HEK293 (cell line): Measurements from ENCODE around the gene LRP1B.

Source experiments
- CTCF ChIA-PET: fragments of 350-600 bp; formaldehyde crosslinking; extraction: SDS; loops from one replicate; lab custom pipeline; 2021; ENCODE audit warnings: antibody characterized with exemption; lab: Yijun Ruan, JAX
- POLR2A ChIA-PET: fragments of 300-600 bp; formaldehyde crosslinking; extraction: SDS; loops from one replicate; lab custom pipeline; 2020; ENCODE audit warnings: antibody characterized with exemption, inconsistent platforms; lab: Yijun Ruan, JAX
- H3K27ac ChIP-seq: fragments of 200-500 bp; sonication (Bioruptor generic); 2 replicates; pipeline ENCODE4 v1.5.1; 2014; ENCODE audit warnings: low read depth, low read length, control low read depth, inconsistent platforms; ENCODE audit errors: extremely low read depth
- H3K36me3 ChIP-seq, 2 experiments: fragments of 200-500 bp in 1 of 2; sonication (Bioruptor generic) in 1 of 2; 1 replicate in 1 of 2; 2 replicates in 1 of 2; pipeline ENCODE4 v1.5.1; 2014 to 2017; ENCODE audit warnings: inconsistent platforms in 2 of 2, low read length in 2 of 2; ENCODE audit not compliant: control insufficient read depth in 2 of 2, insufficient read depth in 1 of 2
- H3K4me1 ChIP-seq: fragments of 200-500 bp; sonication (Bioruptor generic); 2 replicates; pipeline ENCODE4 v1.5.1; 2014; ENCODE audit warnings: mild to moderate bottlenecking, low read length, inconsistent platforms; ENCODE audit not compliant: control insufficient read depth, insufficient read depth
- H3K4me3 ChIP-seq: 2 replicates; pipeline ENCODE4 v1.5.1; 2011; ENCODE audit warnings: low read depth, mild to moderate bottlenecking, control low read depth, low read length, moderate library complexity
- H3K9me3 ChIP-seq: fragments of 200-500 bp; sonication (Bioruptor generic); 2 replicates; pipeline ENCODE4 v1.5.1; 2014; ENCODE audit warnings: low read depth, low read length, inconsistent platforms; ENCODE audit not compliant: control insufficient read depth, insufficient read depth
- FEZF1 ChIP-seq: fragments of 450-650 bp; formaldehyde crosslinking; IDR thresholded peaks from 2 replicates; pipeline ENCODE4 v1.5.1; 2016; ENCODE audit warnings: missing biosample characterization, missing genetic modification characterization
- GLI2 ChIP-seq: fragments of 450-650 bp; formaldehyde crosslinking; IDR thresholded peaks from 2 replicates; pipeline ENCODE4; 2017; ENCODE audit warnings: missing biosample characterization, missing genetic modification characterization, low read depth, borderline replicate concordance
- GLI4 ChIP-seq: fragments of 450-650 bp; formaldehyde crosslinking; IDR thresholded peaks from 2 replicates; pipeline ENCODE4 v1.5.1; 2016; ENCODE audit warnings: missing biosample characterization, missing genetic modification characterization
- HOXC10 ChIP-seq: sonication (generic); formaldehyde crosslinking; IDR thresholded peaks from 2 replicates; pipeline ENCODE4 v1.8.1; 2023; ENCODE audit warnings: mild to moderate bottlenecking, missing genetic modification reagents
- KLF9 ChIP-seq: fragments of 450-650 bp; formaldehyde crosslinking; IDR thresholded peaks from 2 replicates; pipeline ENCODE4 v1.5.1; 2016; ENCODE audit warnings: missing biosample characterization, missing genetic modification characterization, low read depth
- PRDM6 ChIP-seq: fragments of 450-650 bp; formaldehyde crosslinking; IDR thresholded peaks from 2 replicates; pipeline ENCODE4 v1.5.1; 2017; ENCODE audit warnings: missing biosample characterization, missing genetic modification characterization
- SP3 ChIP-seq: fragments of 450-650 bp; formaldehyde crosslinking; IDR thresholded peaks from 2 replicates; pipeline ENCODE4 v1.5.1; 2016; ENCODE audit warnings: missing biosample characterization, missing genetic modification characterization
- ZBTB17 ChIP-seq: fragments of 450-650 bp; formaldehyde crosslinking; IDR thresholded peaks from 2 replicates; pipeline ENCODE4 v1.5.1; 2016; ENCODE audit warnings: missing biosample characterization, missing genetic modification characterization
- ZBTB49 ChIP-seq: fragments of 450-650 bp; formaldehyde crosslinking; IDR thresholded peaks from 2 replicates; pipeline ENCODE4 v1.5.1; 2016; ENCODE audit warnings: missing biosample characterization, missing genetic modification characterization, low read depth
- ZBTB7A ChIP-seq: fragments of 450-650 bp; formaldehyde crosslinking; IDR thresholded peaks from 2 replicates; pipeline ENCODE4 v1.5.1; 2016; ENCODE audit warnings: low read depth, missing biosample characterization, missing genetic modification characterization
- ZFP41 ChIP-seq: fragments of 450-650 bp; formaldehyde crosslinking; IDR thresholded peaks from 2 replicates; pipeline ENCODE4 v1.5.1; 2016; ENCODE audit warnings: missing biosample characterization, missing genetic modification characterization, borderline replicate concordance
- ZFP69B ChIP-seq: fragments of 450-650 bp; formaldehyde crosslinking; IDR thresholded peaks from 2 replicates; pipeline ENCODE4 v1.5.1; 2016; ENCODE audit warnings: missing biosample characterization, missing genetic modification characterization
- ZNF2 ChIP-seq: fragments of 450-650 bp; formaldehyde crosslinking; IDR thresholded peaks from 2 replicates; pipeline ENCODE4 v1.5.1; 2016; ENCODE audit warnings: missing biosample characterization, missing genetic modification characterization
- ZNF214 ChIP-seq: fragments of 450-650 bp; formaldehyde crosslinking; IDR thresholded peaks from 2 replicates; pipeline ENCODE4 v1.5.1; 2017; ENCODE audit warnings: missing biosample characterization, mild to moderate bottlenecking, missing genetic modification characterization, borderline replicate concordance
- ZNF341 ChIP-seq: fragments of 450-650 bp; formaldehyde crosslinking; IDR thresholded peaks from 2 replicates; pipeline ENCODE4; 2016; ENCODE audit warnings: low read depth, missing biosample characterization, missing genetic modification characterization
- ZNF366 ChIP-seq: fragments of 450-650 bp; formaldehyde crosslinking; conservative IDR thresholded peaks from 2 replicates; pipeline ENCODE4 v1.5.1; 2016; ENCODE audit warnings: missing biosample characterization, missing genetic modification characterization
- ZNF398 ChIP-seq: fragments of 450-650 bp; formaldehyde crosslinking; IDR thresholded peaks from 2 replicates; pipeline ENCODE4 v1.5.1; 2017; ENCODE audit warnings: missing biosample characterization, missing genetic modification characterization
- ZNF488 ChIP-seq: fragments of 450-650 bp; formaldehyde crosslinking; IDR thresholded peaks from 2 replicates; pipeline ENCODE4 v1.5.1; 2016; ENCODE audit warnings: missing biosample characterization, missing genetic modification characterization
- ZNF529 ChIP-seq: fragments of 450-650 bp; formaldehyde crosslinking; IDR thresholded peaks from 2 replicates; pipeline ENCODE4 v1.5.1; 2017; ENCODE audit warnings: missing genetic modification characterization, missing biosample characterization; ENCODE audit not compliant: insufficient replicate concordance
- ZNF555 ChIP-seq: fragments of 450-650 bp; formaldehyde crosslinking; conservative IDR thresholded peaks from 2 replicates; pipeline ENCODE4 v1.5.1; 2017; ENCODE audit warnings: missing biosample characterization, mild to moderate bottlenecking, missing genetic modification characterization, inconsistent platforms
- ZNF571 ChIP-seq: fragments of 450-650 bp; formaldehyde crosslinking; IDR thresholded peaks from 2 replicates; pipeline ENCODE4 v1.5.0; 2017; ENCODE audit warnings: missing biosample characterization, missing genetic modification characterization
- ZNF747 ChIP-seq: fragments of 450-650 bp; formaldehyde crosslinking; IDR thresholded peaks from 2 replicates; pipeline ENCODE4 v1.5.1; 2016; ENCODE audit warnings: missing biosample characterization, missing genetic modification characterization
- ZNF791 ChIP-seq: fragments of 450-650 bp; formaldehyde crosslinking; IDR thresholded peaks from 2 replicates; pipeline ENCODE4 v1.5.1; 2016; ENCODE audit warnings: missing biosample characterization, missing genetic modification characterization
- ZSCAN23 ChIP-seq: fragments of 450-650 bp; formaldehyde crosslinking; IDR thresholded peaks from 2 replicates; pipeline ENCODE4 v1.5.1; 2016; ENCODE audit warnings: missing biosample characterization, missing genetic modification characterization

Gene LRP1B

GRCh38 chr2:140662504-140662903, 1468.3 kb downstream of the LRP1B start (continued):
- TF ChIP-seq GLI4 (tag by site-specific recombination) (no peak), ZNF398 (tag by site-specific recombination) (no peak), SP3 (tag by site-specific recombination) (no peak), ZNF2 (no peak), HOXC10 (no peak), KLF9 (tag by site-specific recombination) (no peak), ZNF341 (tag by site-specific recombination) (no peak)

GRCh38 chr2:140658760-140659692, 1471.8 kb downstream of the LRP1B start:
- Histone ChIP-seq H3K27ac (no peak overlapping the region), H3K9me3 (no peaks in the 10 kb centered on the region), H3K4me1 (no peaks in the 10 kb centered on the region), H3K36me3 (no peaks in the 10 kb centered on the region), H3K4me3 (no peak overlapping the region)
- ChIA-PET POLR2A (no interaction called here), CTCF (no interaction called here)
- no peak for TF ChIP-seq ZFP41 (tag by site-specific recombination)
- TF ChIP-seq ZBTB17, result no peak
- no peak for TF ChIP-seq ZNF398 (tag by site-specific recombination)
- TF ChIP-seq ZNF571, result no peak
- TF ChIP-seq ZBTB7A (tag by site-specific recombination), result no peak
- no peak for TF ChIP-seq ZNF747 (tag by site-specific recombination)
- TF ChIP-seq ZSCAN23 (tag by site-specific recombination), result no peak
- TF ChIP-seq ZBTB49 (tag by site-specific recombination), result no peak
- no peak for TF ChIP-seq ZNF791
- no peak for TF ChIP-seq ZNF488 (tag by site-specific recombination)
- peak; percentile 45; the same call in 1 of the 2 replicates for TF ChIP-seq PRDM6 (tag by site-specific recombination)
- 0 out of 2 replicates have a peak, but pooled peaks have one; percentile 43 for TF ChIP-seq GLI2 (tag by site-specific recombination)
- TF ChIP-seq ZNF555 (tag by site-specific recombination), result no peak
- TF ChIP-seq ZNF214, result no peak
- TF ChIP-seq ZNF366, result peak; percentile 59; the same call in 1 of the 2 replicates
- 0 out of 2 replicates have a peak, but pooled peaks have one; percentile 33 for TF ChIP-seq FEZF1
- TF ChIP-seq ZNF529, result no peak
- no peak for TF ChIP-seq ZFP69B (tag by site-specific recombination)
